Activated B cell treated with CpG ODN at 0.5 μM for 24 hours (primary cell): Measurements from ENCODE around the gene TTC21A. TPM values are rescaled to one million over a fixed set of nuclear protein-coding genes. Genes with fewer than 3 reads are reported as not detected.

Experiments
- ATAC-seq: fragments of 200-7000 bp; cut with Tn5 transposase; one replicate; pipeline ENCODE4 v1.10.0; 2021; ENCODE audit warnings: low read depth, mild to moderate bottlenecking, moderate library complexity
- CTCF ChIA-PET: fragments of 350-600 bp; sonication (Branson Sonifier 250); formaldehyde crosslinking; loops from one replicate; lab custom pipeline; 2021; ENCODE audit warnings: antibody characterized with exemption; lab: Charles Lee
- POLR2A ChIA-PET: fragments of 350-600 bp; sonication (Branson Sonifier 250); formaldehyde crosslinking; loops from one replicate; lab custom pipeline; 2021; ENCODE audit warnings: antibody characterized with exemption; lab: Charles Lee
- DNase-seq: peaks from one replicate; pipeline ENCODE4 v3.0.0; 2022
- H3K27ac Mint-ChIP-seq: one replicate; pipeline ENCODE4 v1.8.0; 2020; ENCODE audit warnings: mixed read lengths
- H3K27me3 Mint-ChIP-seq: one replicate; pipeline ENCODE4 v1.8.0; 2021; ENCODE audit warnings: mixed read lengths
- H3K36me3 Mint-ChIP-seq: one replicate; pipeline ENCODE4 v1.8.0; 2021; ENCODE audit warnings: low read depth, mixed read lengths
- H3K4me1 Mint-ChIP-seq: one replicate; pipeline ENCODE4 v1.8.0; 2021; ENCODE audit warnings: mixed read lengths
- H3K4me3 Mint-ChIP-seq: one replicate; pipeline ENCODE4 v1.8.0; 2020; ENCODE audit warnings: mild to moderate bottlenecking, mixed read lengths
- H3K9me3 Mint-ChIP-seq: one replicate; pipeline ENCODE4 v1.8.0; 2020; ENCODE audit warnings: mixed read lengths
- CTCF ChIP-seq: fragments of 200-600 bp; IDR thresholded peaks from one replicate; pipeline ENCODE4 v1.8.0; 2022; ENCODE audit warnings: antibody characterized with exemption, mild to moderate bottlenecking
- intact Hi-C: fragments of 100-400 bp; cut with micrococcal nuclease; formaldehyde crosslinking; loops from one replicate; pipeline ENCODE4 v1.15.1; 2024
- total RNA-seq: library from RNA; stranded (reverse); gene quantifications from 2 replicates; pipeline ENCODE4 v1.2.3, GENCODE V29; 2022

Gene TTC21A
- total RNA-seq, 1 donor from 2014 or later, result 15.9 TPM

GRCh38 chr3:39108200-39108710, 775 bp downstream of the TTC21A start:
- peak; percentile 74 for ATAC-seq
- intact Hi-C loops, result loop anchor here (1.0 kb wide), 5 partner anchors 13 to 276 kb away; no protein-coding TSS in a partner anchor
- DNase-seq, result no peak
- no peaks in the 10 kb centered on the region for H3K27me3 Mint-ChIP-seq
- ChIA-PET CTCF (interaction anchor here (0.8 to 1.8 kb wide), 4 partner anchors 80 to 184 kb away, joined by 3 to 6 read pairs (median 6); no protein-coding TSS in a partner anchor), POLR2A (interaction anchor here (0.5 to 2.5 kb wide), 10 partner anchors 13 to 298 kb away, joined by 3 to 10 read pairs (median 6); partner anchors contain the start of gene RPSA)
- peaks cover 59% of the 10 kb centered on the region for H3K4me1 Mint-ChIP-seq
- peak overlapping the region; percentile 98 for H3K4me3 Mint-ChIP-seq
- no peak for TF ChIP-seq CTCF
- H3K9me3 Mint-ChIP-seq, result no peaks in the 10 kb centered on the region
- peaks cover 35% of the 10 kb centered on the region for H3K36me3 Mint-ChIP-seq
- H3K27ac Mint-ChIP-seq, result peak overlapping the region; percentile 91

DNA sequence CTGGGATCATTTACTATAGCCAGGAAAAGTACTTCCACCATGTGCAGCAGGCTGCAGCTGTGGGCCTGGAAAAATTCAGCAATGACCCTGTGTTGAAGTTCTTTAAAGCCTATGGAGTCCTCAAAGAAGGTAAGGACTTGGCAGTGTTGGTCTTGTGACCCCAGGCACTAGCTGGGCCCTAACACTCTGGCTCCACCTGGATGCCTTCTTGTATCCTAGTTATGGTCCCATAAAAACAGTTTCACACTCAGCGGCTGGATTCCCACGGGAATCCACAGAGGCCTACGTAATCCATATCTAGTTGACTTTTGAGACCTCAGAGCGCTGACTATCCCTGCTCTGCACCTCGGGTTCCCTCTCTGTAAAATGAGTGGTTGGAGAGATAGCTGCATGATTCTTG, 1.6 kb downstream of the TTC21A start:
- POLR2A ChIA-PET, result interaction anchor here (1.0 to 2.5 kb wide), 7 partner anchors 12 to 298 kb away, joined by 3 to 10 read pairs (median 7); partner anchors contain the start of gene RPSA
- Mint-ChIP-seq H3K27ac (peak overlapping the region; percentile 91), H3K4me3 (peak overlapping the region; percentile 98), H3K27me3 (no peaks in the 10 kb centered on the region), H3K9me3 (no peaks in the 10 kb centered on the region), H3K4me1 (peaks cover 54% of the 10 kb centered on the region), H3K36me3 (peaks cover 35% of the 10 kb centered on the region)
- intact Hi-C loops, result no loop called here
- ATAC-seq (no peak), DNase-seq (no peak)
- CTCF ChIA-PET, result interaction anchor here (1.4 to 1.8 kb wide), 3 partner anchors 8 to 183 kb away, joined by 6 to 8 read pairs (median 6); no protein-coding TSS in a partner anchor
- no peak for TF ChIP-seq CTCF

DNA sequence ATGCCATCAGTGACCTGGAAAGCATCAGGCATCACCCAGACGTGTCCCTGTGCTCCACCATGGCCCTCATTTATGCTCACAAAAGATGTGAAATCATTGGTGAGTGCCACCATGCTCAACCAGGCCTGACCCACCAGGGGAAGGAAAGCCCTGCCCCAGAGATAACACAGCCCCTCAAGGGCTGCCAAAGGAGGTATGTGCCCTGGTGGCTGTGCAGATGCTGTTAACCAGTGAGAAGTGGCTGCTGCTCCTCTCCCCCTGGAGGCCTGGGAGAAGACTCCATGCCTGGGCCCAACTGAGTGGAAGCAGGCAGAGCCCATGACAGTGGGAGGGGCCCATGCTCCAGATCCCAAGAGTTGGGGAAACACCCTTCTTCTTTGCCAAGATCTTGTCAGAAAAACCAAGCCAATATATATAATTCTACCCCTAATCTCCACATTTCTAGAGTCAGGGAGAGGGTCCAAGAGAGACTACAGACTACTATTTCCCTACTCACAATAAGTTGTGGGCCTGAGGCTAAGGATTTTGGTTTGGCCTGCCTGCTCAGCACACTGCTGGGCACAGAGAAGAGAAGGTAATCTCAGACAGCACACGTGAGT, 2.7 kb downstream of the TTC21A start:
- POLR2A ChIA-PET, result interaction anchor here (2.3 kb wide), 1 partner anchor 18 kb away, joined by 9 read pairs; no protein-coding TSS in a partner anchor
- no peaks in the 10 kb centered on the region for H3K27me3 Mint-ChIP-seq
- CTCF ChIA-PET, result interaction anchor here (1.4 kb wide), 1 partner anchor 9 kb away, joined by 8 read pairs; no protein-coding TSS in a partner anchor
- no peak overlapping the region for H3K4me3 Mint-ChIP-seq
- no peaks in the 10 kb centered on the region for H3K9me3 Mint-ChIP-seq
- DNase-seq (no peak), ATAC-seq (no peak)
- H3K36me3 Mint-ChIP-seq, result peaks cover 44% of the 10 kb centered on the region
- intact Hi-C loops, result no loop called here
- peak overlapping the region; percentile 91 for H3K27ac Mint-ChIP-seq
- TF ChIP-seq CTCF, result no peak
- peaks cover 43% of the 10 kb centered on the region for H3K4me1 Mint-ChIP-seq

GRCh38 chr3:39112113-39112512, 4.6 kb downstream of the TTC21A start:
- no peaks in the 10 kb centered on the region for H3K9me3 Mint-ChIP-seq
- DNase-seq, result no peak

More at GRCh38 chr3:39112113-39112512, 4.6 kb downstream of the TTC21A start:
- Mint-ChIP-seq H3K36me3 (peaks cover 49% of the 10 kb centered on the region), H3K27me3 (no peaks in the 10 kb centered on the region), H3K4me3 (no peak overlapping the region), H3K4me1 (peaks cover 26% of the 10 kb centered on the region), H3K27ac (no peak overlapping the region)
- ATAC-seq, result no peak
- no peak for TF ChIP-seq CTCF
- POLR2A ChIA-PET, result no interaction called here
- CTCF ChIA-PET, result no interaction called here
- intact Hi-C loops, result no loop called here
